IMR-90 (cell line): Measurements from ENCODE around the gene SSPN. TPM values are rescaled to one million over a fixed set of nuclear protein-coding genes. Genes with fewer than 3 reads are reported as not detected.

Source experiments
- ATAC-seq: fragments of 200-7000 bp; cut with Tn5 transposase; 2 replicates; pipeline ENCODE4 v1.9.1; 2020; ENCODE audit warnings: low read depth, mild to moderate bottlenecking, moderate library complexity
- BruUV-seq: library from RNA; stranded (reverse); fragments of 400-500 nt; replicated peaks from 2 replicates; lab custom pipeline; 2021; lab: Mats Ljungman, UMichigan
- CTCF ChIA-PET: fragments of 300-600 bp; formaldehyde crosslinking; extraction: SDS; loops from one replicate; lab custom pipeline; 2021; ENCODE audit warnings: antibody characterized with exemption; lab: Yijun Ruan, JAX
- POLR2A ChIA-PET: fragments of 300-600 bp; sonication (Branson Sonifier 250); formaldehyde crosslinking; loops from one replicate; lab custom pipeline; 2022; ENCODE audit warnings: antibody characterized with exemption; ENCODE audit not compliant: unreplicated experiment; lab: Charles Lee
- DNase-seq: peaks from one replicate; pipeline ENCODE4 v3.0.0; 2013
- H2AFZ ChIP-seq: replicated peaks from 2 replicates; pipeline ENCODE3; 2013; ENCODE audit warnings: low read length, mild to moderate bottlenecking; ENCODE audit not compliant: poor library complexity
- H2AK5ac ChIP-seq: 2 replicates; pipeline ENCODE4 v1.6.1; 2013; ENCODE audit warnings: low read depth, low read length, inconsistent platforms
- H2AK9ac ChIP-seq: replicated peaks from 2 replicates; pipeline ENCODE3; 2013; ENCODE audit warnings: mild to moderate bottlenecking, low read depth, low read length, moderate library complexity; ENCODE audit not compliant: poor library complexity
- H2BK120ac ChIP-seq: 2 replicates; pipeline ENCODE4 v1.6.1; 2013; ENCODE audit warnings: low read depth, low read length, inconsistent platforms
- H2BK15ac ChIP-seq: 3 replicates; pipeline ENCODE4 v1.6.1; 2013; ENCODE audit warnings: low read depth, low read length, inconsistent platforms
- H2BK20ac ChIP-seq: 2 replicates; pipeline ENCODE4 v1.6.1; 2013; ENCODE audit warnings: low read depth, mild to moderate bottlenecking, inconsistent platforms, low read length, moderate library complexity
- H2BK5ac ChIP-seq: 2 replicates; pipeline ENCODE4 v1.6.1; 2013; ENCODE audit warnings: mild to moderate bottlenecking, low read depth, low read length, inconsistent platforms; ENCODE audit not compliant: poor library complexity, severe bottlenecking
- H3K14ac ChIP-seq: replicated peaks from 2 replicates; pipeline ENCODE4 v1.6.1; 2013; ENCODE audit warnings: low read depth, low read length, inconsistent platforms
- H3K18ac ChIP-seq: 2 replicates; pipeline ENCODE4 v1.6.1; 2013; ENCODE audit warnings: low read depth, low read length, control low read depth
- H3K23ac ChIP-seq: 2 replicates; pipeline ENCODE4 v1.6.1; 2013; ENCODE audit warnings: low read depth, low read length, inconsistent platforms
- H3K27ac ChIP-seq: 2 replicates; pipeline ENCODE4 v1.5.1; 2013; ENCODE audit warnings: mild to moderate bottlenecking, control low read depth, low read length; ENCODE audit not compliant: insufficient read depth
- H3K27me3 ChIP-seq: 2 replicates; pipeline ENCODE4 v1.6.1; 2013; ENCODE audit warnings: low read length; ENCODE audit not compliant: control insufficient read depth, insufficient read depth
- H3K36me3 ChIP-seq: 2 replicates; pipeline ENCODE4 v1.6.1; 2013; ENCODE audit warnings: low read length, mixed read lengths; ENCODE audit not compliant: control insufficient read depth, insufficient read depth
- H3K4ac ChIP-seq: 2 replicates; pipeline ENCODE4 v1.6.1; 2013; ENCODE audit warnings: low read depth, low read length, inconsistent platforms
- H3K4me1 ChIP-seq: 2 replicates; pipeline ENCODE4 v1.6.1; 2013; ENCODE audit warnings: low read length, mixed read lengths; ENCODE audit not compliant: control insufficient read depth, insufficient read depth
- H3K4me2 ChIP-seq: 2 replicates; pipeline ENCODE4 v1.6.1; 2013; ENCODE audit warnings: low read depth, mild to moderate bottlenecking, control low read depth, low read length, moderate library complexity
- H3K4me3 ChIP-seq: 2 replicates; pipeline ENCODE4 v1.5.1; 2013; ENCODE audit warnings: low read depth, mild to moderate bottlenecking, control low read depth, low read length, moderate library complexity; ENCODE audit not compliant: insufficient read depth
- H3K56ac ChIP-seq: 2 replicates; pipeline ENCODE4 v1.6.1; 2013; ENCODE audit warnings: low read length, inconsistent platforms; ENCODE audit not compliant: insufficient read depth; ENCODE audit errors: extremely low read depth
- H3K79me1 ChIP-seq, 2 experiments: 2 replicates each; pipeline ENCODE4 v1.6.1; 2013; ENCODE audit warnings: low read length in 2 of 2, inconsistent platforms in 1 of 2, low read depth in 1 of 2
- H3K9ac ChIP-seq: 2 replicates; pipeline ENCODE4 v1.6.1; 2013; ENCODE audit warnings: low read depth, low read length, control low read depth
- H3K9me1 ChIP-seq: 2 replicates; pipeline ENCODE4 v1.6.1; 2013; ENCODE audit warnings: low read length, inconsistent platforms; ENCODE audit not compliant: insufficient read depth
- H3K9me3 ChIP-seq: 2 replicates; pipeline ENCODE4 v1.6.1; 2013; ENCODE audit warnings: low read length; ENCODE audit not compliant: control insufficient read depth, insufficient read depth
- H4K20me1 ChIP-seq: 2 replicates; pipeline ENCODE4 v1.6.1; 2013; ENCODE audit warnings: low read length, inconsistent platforms; ENCODE audit not compliant: insufficient read depth
- H4K5ac ChIP-seq: 2 replicates; pipeline ENCODE4 v1.6.1; 2013; ENCODE audit warnings: mild to moderate bottlenecking, low read depth, low read length, control low read depth
- H4K8ac ChIP-seq, 2 experiments: 2 replicates each; pipeline ENCODE4 v1.6.1; 2013; ENCODE audit warnings: low read depth in 2 of 2, low read length in 2 of 2, control low read depth in 1 of 2, inconsistent platforms in 1 of 2
- H4K91ac ChIP-seq: 2 replicates; pipeline ENCODE4 v1.6.1; 2013; ENCODE audit warnings: low read depth, low read length, inconsistent platforms; ENCODE audit not compliant: insufficient read depth
- CEBPB ChIP-seq: IDR thresholded peaks from 2 replicates; pipeline ENCODE4 v1.6.1; 2012; ENCODE audit warnings: low read depth, low read length, improper control_type of control experiment
- CHD1 ChIP-seq: IDR thresholded peaks from 2 replicates; pipeline ENCODE4 v1.6.1; 2012; ENCODE audit warnings: low read depth, low read length, improper control_type of control experiment
- FOS ChIP-seq: fragments of 150-350 bp; IDR thresholded peaks from 2 replicates; pipeline ENCODE4 v1.6.1; 2016; ENCODE audit warnings: low read depth, low read length
- WGBS, 2 experiments: methylation state at CpG; one replicate each; pipeline versions ENCODE4 v1.1.5 to v1.1.7; 2013; ENCODE audit warnings: missing lambda C conversion rate in 2 of 2; ENCODE audit not compliant: insufficient read length in 1 of 2; ENCODE audit errors: extremely low coverage in 2 of 2; 5-methylcytosine and 5-hydroxymethylcytosine counted together
- dilution Hi-C: fragments of 300-500 bp; cut with HindIII; formaldehyde crosslinking; loops from one replicate; pipeline ENCODE4 v1.14.3; 2018; ENCODE audit warnings: low sequenced_read_pairs; ENCODE audit not compliant: unreplicated experiment
- in situ Hi-C: fragments of 300-500 bp; cut with MboI; formaldehyde crosslinking; loops from 3 replicates; pipeline ENCODE4 v1.14.3; 2019; ENCODE audit warnings: low sequenced_read_pairs, inconsistent platforms, mixed read lengths
- intact Hi-C: fragments of 100-400 bp; cut with micrococcal nuclease; formaldehyde crosslinking; loops from 2 replicates; pipeline ENCODE4 v1.10.0; 2022
- polyA plus RNA-seq, 3 experiments: library from polyadenylated mRNA; depleted of rRNA; stranded (reverse); fragments of >200 nt; gene quantifications; 2 replicates each; pipeline ENCODE4 v1.2.3, GENCODE V29; 2012; ENCODE audit warnings: low replicate concordance in 1 of 3
- total RNA-seq: library from RNA; depleted of rRNA; stranded (reverse); fragments of >200 nt; gene quantifications from 2 replicates; pipeline ENCODE4 v1.2.3, GENCODE V29; 2012

Gene SSPN
- total and polyA plus RNA-seq, 2 of the 4 experiments (the other 2 are of a cell fraction) = 3.5 to 5.6 TPM

GRCh38 chr12:26271024-26271423 lies 75.7 kb downstream of the SSPN start:
- Histone ChIP-seq H3K9ac (no peak overlapping the region), H3K79me1 (no peaks in the 10 kb centered on the region), H3K4me1 (peaks cover 18% of the 10 kb centered on the region), H3K56ac (no peak overlapping the region), H3K18ac (no peak overlapping the region), H3K23ac (no peak overlapping the region), H2BK5ac (no peak overlapping the region), H3K9me3 (no peaks in the 10 kb centered on the region; the same call in 1 of the 2 replicates), H3K14ac (no peak overlapping the region), H3K27me3 (no peaks in the 10 kb centered on the region; the same call in 1 of the 2 replicates), H3K36me3 (no peaks in the 10 kb centered on the region), H3K4me3 (no peak overlapping the region), H3K4me2 (no peak overlapping the region), H2BK20ac (no peak overlapping the region; the same call in 1 of the 2 replicates), H4K91ac (no peak overlapping the region), H4K8ac (no peak overlapping the region; a peak in 1 of 4 replicates), H2AFZ (no peak overlapping the region), H3K9me1 (peaks cover 12% of the 10 kb centered on the region), H4K5ac (no peak overlapping the region), H3K4ac (no peak overlapping the region), H2BK120ac (no peak overlapping the region), H2AK9ac (no peak overlapping the region), H4K20me1 (no peaks in the 10 kb centered on the region), H2AK5ac (no peak overlapping the region), H2BK15ac (0 out of 3 replicates have a peak overlapping the region, but pooled peaks have one; percentile 40), H3K27ac (no peak overlapping the region)
- BruUV-seq = no TSS peak
- CTCF ChIA-PET = no interaction called here
- intact Hi-C loops (no loop called here), dilution Hi-C loops (no loop called here), in situ Hi-C loops (no loop called here)
- TF ChIP-seq CHD1 = no peak
- peak; percentile 63; the same call in 1 of the 2 replicates for TF ChIP-seq CEBPB
- peak; percentile 14; the same call in 1 of the 2 replicates for TF ChIP-seq FOS
- no peak for ATAC-seq
- WGBS, 2 experiments = no CpG with 5 or more reads among the region's 2 CpGs
- POLR2A ChIA-PET = no interaction called here
- peak; percentile 50 for DNase-seq
